HPDE6-E6E7 (cell line): Measurements from ENCODE around the gene PP2D1.
"Not testable (repeated sequence)": the region's sequence is repeated elsewhere in the genome, so short reads cannot be mapped to it uniquely, and the experiment has no call there.

ENCODE experiments used
- DNase-seq: peaks from one replicate; pipeline ENCODE4 v3.0.0; 2011; ENCODE audit warnings: missing footprints; ENCODE audit errors: extremely low spot score

Gene PP2D1

DNA sequence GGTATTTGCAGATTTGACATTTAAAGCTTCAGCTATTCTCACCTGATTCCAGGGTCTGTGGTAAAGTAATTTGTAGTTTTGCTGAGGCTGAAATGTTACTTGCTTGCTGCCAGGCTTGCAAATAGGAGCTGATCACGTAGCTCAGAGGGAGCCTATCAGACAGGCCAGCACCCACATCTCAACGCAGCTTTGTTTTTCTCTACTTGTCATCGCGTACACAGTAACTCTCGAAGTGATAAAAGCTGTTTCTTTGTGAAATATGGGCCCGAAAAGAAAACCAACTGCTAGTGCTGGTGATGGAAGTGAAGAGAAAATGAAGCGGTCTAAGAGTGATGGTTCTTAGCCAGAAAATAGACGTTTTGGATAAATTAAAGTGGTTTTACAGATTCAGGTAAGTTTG, 41.7 kb downstream of the PP2D1 start:
- no peak for DNase-seq

DNA sequence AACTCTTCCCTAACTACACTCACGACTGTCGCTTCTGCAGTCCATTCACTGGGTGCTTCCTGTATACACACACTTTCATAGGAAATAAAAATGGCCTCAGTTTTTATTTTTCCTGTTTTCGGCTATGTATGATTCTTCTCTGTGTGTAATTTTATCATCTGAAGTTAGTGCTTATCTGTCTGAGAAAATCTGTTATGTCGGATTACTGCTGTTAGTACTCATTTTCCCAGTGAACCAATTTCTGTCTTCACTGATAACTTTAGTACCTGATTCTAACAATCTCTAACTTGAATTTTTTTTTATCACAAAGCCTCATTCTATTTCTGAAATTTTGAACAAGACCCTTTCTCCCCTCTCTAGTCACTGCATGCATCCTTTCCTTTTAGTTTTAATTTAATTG, 44.3 kb downstream of the PP2D1 start:
- DNase-seq = no peak

DNA sequence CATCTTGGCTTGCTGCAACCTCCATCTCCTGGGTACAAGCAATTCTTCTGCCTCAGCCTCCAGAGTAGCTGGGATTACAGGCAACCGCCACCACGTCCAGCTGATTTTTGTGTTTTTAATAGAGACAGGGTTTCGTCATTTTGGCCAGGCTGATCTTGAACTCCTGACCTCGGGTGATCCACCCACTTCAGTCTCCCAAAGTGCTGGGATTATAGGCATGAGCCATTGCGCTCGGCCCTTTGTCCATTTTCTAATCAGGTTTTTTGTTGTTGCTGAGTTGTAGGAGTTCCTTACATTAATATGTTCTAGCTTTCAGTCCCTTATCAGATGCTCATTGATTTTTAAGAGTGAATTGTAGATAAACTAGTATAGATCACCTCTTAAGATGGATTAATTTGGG, 44.9 kb downstream of the PP2D1 start:
- no peak for DNase-seq

DNA sequence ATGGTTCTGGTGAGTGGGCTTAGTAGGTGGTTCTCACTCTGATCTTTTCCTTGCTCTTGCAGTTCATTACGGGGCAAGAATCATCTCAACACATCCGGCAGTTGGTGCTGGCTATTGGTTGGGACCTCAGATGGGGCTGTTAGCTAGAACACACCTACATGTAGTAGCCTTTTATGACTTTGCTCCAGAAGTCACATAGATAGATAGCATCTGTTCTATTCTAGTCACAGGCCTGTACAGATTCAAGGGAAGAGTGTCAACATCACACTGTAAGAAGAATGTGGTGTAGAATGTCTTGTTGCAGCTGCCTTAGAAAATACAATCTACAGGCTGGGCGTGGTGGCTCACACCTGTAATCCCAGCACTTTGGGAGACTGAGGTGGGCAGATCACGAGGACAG, 50.1 kb downstream of the PP2D1 start:
- DNase-seq = no peak

DNA sequence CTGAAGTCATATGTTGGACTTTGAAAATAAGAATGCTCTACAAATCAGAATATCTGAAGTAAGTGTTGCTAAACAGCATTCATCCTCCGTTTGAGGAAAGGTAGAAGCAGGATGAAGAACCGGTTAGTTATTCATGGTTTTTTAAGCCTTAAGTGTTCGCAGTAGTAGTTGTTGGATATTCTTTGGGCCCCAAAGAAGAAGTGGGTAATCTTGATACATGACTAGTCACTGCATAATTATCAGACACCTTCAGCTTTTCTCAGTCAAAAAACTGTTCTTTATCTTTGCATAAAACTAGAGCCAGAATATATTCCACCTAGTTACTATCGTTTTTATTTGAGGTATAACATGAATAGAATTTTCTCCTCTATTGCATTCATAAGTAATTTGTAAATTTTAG, 51.4 kb downstream of the PP2D1 start:
- DNase-seq = no peak

DNA sequence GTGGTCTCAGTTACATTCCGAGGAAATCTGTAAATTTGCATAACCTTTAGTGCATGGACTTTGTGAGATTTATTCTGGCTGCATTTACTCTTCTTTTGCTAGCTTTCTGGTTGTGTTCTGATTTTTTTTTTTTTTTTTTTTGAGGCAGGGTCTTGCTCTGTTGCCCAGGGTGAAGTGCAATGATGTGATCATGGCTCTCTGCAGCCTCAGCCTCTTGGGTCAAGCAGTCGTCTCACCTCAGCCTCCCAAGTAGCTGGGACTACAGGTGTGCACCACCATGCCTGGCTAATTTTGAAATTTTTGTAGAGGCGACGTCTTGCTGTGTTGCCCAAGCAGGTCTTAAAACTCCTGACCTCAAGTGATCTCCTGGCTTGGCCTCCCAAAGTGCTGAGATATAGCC, 52.6 kb downstream of the PP2D1 start:
- no peak for DNase-seq

DNA sequence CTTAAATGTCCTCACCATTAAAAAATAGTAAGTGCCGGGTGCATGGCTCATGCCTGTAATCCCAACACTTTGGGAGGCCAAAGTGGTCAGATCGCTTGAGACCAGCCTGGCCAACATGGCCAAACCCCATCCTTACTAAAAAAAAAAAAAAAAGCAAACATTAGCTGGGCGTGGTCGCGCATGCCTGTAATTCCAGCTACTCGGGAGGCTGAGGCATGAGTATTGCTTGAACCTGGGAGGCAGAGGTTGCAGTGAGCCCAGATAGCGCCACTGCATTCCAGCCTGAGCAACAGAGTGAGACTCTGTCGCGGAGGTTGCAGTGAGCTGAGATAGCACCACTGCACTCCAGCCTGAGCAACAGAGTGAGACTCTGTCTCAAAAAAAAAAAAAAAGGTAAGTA, 54.7 kb downstream of the PP2D1 start:
- not testable (repeated sequence) for DNase-seq

DNA sequence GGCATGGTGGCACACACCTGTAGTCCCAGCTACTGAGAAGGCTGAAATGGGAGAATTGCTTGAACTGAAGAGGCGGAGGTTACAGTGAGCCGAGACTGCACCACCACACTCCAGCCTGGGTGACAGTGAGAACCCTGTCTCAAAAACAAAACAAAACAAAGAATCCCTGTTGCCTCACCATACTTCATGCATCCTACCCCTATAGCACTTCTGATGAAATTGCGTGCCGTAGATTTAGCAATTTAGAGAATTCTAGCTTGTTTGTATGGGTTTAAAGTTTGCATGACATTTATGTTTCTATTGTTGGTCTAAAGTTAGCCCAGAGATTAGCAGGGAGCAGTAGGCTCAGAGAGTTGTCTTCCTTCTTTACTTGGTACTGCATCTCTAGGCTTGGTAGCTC, 57.4 kb downstream of the PP2D1 start:
- DNase-seq = no peak

DNA sequence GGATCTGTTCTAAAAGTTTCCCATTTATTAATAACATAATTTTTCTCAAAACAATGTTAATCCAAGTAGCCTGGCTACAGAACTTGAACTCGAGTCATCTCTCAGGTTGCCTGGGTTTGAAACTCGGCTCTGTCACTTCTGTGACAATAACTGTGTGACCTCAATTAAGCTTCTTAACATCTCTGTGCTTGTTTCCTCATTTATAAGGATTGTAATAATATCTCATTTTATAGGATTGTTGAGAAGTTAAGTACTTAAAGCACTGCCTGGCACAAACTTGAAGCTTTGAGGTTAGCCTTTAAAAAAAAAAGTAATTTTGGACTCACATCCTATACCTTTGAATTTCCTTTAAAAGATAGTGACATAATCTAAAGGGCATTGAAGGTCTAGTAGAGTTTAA, 61.7 kb downstream of the PP2D1 start:
- no peak for DNase-seq

DNA sequence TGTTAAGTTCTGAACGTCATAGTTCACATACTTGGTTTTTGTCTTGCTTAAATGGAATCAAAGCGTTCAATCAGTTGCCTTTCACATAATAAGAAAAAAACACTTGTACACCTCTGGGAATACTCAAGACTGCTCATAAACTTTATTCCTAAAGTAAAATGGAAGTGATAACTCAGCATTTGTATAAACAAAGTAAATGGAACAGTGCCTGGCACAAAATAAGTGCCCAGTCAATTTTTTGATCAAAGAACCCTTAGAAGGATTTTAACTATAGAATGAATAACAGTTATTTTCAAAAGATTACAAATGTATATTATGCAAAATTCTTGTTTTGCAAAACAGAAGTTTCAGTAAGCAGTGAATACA, 63.9 kb downstream of the PP2D1 start:
- DNase-seq = no peak

DNA sequence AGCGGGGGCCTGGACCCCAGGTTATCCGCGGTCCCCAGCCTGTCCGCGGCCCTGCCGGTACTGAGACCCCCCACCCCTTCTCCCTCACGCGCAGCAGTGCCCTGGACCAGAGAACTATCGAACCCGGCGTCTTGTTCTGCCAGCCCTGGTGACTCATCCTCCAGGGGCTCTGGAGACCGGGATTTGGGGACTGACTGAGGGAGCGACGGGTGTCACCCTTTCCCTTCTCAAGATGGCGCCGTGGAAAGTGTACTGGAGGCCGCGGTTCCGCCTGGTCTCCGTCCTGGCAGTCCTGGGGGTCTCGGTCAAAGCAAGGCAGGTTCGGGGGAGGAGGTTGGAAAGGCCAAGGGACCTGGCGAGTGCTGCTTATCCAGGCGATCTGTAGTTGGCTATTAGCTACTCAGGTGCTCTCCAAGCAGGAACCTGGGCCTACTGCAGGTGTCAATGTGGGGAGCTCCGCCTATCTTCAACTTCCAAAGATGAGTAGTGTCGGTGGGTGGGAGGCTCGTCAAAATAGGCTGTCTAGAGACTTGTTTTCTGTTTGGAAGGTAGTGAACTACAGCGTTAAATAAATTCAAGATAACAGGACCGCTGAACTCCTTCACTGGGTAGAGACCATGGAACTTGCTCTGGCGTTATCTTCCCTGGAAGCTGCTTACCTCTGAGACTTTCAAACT, 64.4 kb downstream of the PP2D1 start:
- peak; percentile 12 for DNase-seq

DNA sequence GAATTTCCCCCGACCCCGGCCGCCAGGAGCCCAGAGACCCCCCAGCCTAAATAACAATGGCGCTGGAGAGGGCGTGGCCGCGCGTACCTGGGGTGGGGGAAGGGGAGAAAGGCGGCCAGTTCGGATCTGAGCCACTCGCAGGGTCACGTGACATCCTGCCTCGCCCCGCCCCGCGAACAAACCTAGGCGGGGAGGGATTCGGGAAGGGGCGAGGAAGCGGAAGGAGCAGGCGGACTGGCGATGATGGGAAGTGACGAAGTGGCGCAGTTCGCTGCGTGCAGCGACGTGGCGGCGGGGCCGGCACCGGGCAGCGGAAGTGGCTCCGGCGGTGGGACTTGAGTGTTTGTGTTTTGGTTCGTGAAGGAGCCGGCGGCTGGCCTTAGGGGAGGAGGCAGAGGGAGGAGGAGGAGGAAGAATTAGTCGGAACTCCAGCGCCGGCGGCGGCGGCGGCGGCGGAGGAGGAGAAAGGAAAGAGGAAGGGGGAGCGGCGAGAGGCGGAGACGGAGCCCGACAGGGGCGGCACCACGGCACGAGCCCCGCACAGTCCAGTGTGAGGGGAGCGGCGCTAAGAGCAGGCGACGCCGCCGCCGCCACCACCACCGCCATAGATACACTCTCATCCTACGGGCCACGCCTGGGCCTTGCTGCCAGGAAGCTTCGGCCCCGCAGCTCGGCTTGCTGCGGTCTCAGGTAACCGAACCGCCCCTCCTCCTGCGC, 65.1 kb downstream of the PP2D1 start, which contains the start of gene RAB5A:
Gene RAB5A, plus strand, starts transcription at position 266 of the 717 bp plus-strand sequence. CDS start 3,802 bp downstream, outside the sequence.
- DNase-seq = peak; percentile 56

DNA sequence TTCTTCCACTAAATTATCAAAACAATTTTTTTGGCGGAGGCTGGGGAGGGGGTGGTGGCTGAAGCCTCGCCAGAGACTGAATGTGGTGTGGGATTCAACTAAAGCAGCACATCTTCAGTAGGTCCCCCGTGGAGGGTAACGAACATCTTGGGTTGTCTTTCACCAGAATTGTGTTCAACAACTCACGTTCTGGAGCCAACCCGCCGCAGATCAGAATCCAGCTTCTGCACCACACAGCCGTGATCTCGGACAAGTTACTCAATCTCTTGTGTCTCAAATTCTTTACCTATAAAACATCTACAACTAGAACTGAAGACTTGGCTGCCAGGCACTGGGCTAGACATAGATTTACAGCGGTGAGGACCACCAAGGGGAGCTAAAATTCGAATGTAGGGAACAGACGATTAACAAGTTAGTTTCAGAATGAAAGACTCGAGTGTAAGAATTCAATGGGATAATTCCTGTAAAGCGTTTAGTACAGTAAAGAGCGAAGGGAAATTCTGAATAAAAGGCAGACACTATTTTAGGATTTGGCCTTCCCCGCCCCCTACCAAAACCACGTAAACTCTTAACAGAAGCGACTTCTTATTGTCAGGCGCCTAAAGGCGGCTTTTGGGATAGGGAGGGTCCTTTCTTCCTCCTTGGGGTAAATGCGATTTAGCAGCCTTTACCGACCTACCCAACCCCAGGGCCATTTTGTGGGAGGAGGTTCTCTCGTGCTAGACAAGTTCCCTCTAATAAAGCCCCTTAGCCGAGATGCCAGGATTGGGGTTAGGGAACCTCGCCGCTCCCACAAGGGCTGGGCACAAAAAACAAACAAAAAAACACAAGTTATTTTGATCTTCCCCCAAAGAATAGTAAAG, 65.9 kb downstream of the PP2D1 start:
- peak; percentile 0 for DNase-seq

DNA sequence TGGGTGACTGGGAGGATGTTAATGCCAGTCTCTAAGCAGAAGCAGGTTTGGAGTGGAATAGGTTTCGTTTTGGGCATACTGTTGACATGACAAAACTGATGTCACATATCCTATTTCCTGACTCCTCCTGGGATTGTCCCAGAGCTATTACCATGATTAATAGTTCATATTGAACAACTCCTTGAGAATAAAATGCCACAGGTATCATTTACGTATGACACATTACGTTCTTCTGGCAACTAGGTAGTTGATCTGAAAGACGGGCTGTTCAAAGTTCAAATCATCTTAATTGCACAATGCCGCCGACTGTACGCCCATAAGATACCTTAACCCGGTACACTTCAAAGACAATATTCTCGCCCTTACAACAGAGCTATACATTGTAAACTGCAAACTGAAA, 66.5 kb downstream of the PP2D1 start:
- DNase-seq = no peak

DNA sequence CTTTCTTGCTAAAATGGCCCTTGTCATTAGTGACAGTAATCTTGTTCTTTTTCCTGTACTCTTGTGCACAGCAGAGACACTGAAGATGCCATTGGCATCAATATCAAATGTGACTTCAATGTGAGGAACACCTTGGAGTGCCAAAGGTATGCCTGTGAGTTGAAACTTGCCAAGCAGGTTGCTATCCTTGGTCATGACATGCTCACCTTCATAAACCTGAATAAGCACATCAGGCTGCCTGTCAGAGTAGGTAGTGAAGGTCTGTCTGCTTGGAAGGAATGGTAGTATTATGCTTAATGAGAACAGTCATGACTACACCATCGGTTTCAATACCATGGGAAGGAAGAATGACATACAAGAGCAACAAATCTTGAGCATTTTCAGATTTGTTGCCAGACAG, 71.4 kb downstream of the PP2D1 start:
- no peak for DNase-seq

DNA sequence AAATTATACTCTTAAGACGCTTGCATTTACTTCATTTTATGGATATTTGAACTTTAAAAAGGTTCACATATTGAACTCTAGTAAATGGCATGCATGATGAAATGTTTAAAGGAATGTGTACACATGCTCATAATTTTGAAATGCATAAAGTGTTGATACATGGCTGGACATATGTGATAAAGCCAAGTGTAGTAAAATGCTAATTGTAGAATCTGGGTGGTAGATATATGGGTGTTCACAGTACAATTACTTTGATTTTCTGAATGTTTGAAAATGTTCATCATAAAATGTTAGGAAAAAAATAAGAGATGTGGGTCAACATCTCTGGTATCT, 73.8 kb downstream of the PP2D1 start:
- no peak for DNase-seq

DNA sequence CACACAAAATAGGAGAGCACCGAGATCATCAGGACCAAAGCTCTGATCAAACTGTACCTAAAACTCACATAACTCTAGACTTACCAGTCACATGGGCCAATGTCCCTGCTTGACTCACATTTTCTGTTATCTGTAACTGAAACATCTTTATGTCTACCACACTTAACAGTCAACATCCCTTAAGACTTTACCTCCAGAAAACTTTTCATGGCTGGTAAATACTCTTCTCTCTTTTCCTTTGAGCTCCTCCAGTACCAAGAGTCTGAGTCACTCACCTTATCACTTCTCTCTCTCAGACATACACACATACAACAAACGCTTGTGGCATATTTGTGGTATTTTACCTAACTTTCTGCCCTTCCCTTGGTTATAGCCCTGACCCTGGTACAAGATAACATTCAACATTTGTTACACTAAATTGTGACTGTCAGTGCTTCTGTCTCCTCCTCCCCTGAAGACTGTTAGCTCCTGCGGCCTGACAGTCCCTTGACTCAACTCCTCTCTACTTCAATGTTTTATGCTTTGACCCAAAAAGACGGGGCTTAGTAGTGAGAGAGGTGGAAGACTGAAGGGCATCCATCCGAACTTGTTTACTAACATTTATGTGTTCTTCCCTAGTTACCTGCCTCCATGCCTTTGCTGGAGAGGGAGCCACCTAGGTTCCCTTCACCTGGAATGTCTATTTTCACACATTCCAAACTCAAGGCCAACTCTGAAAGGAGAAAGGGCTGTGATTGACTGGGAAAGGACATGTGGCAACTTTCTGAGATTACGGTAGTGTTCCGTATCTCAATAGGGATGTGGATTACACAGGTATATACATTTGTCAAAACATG, 74.4 kb downstream of the PP2D1 start:
- DNase-seq = no peak
